ENCODE results near the gene SNCG.
A peak's percentile ranks its signal among the peaks of the same experiment; 100 is the strongest.
"Not testable (repeated sequence)": the region's sequence is repeated elsewhere in the genome, so short reads cannot be mapped to it uniquely, and the experiment has no call there.

Gene SNCG

GRCh38 chr10:86961481-86962091 is 3.2 kb downstream of the SNCG start:
- DNase-seq, result no peak

GRCh38 chr10:86962136-86962980 is 4.0 kb downstream of the SNCG start:
- no peak for DNase-seq

- DNase-seq, result no peak
These were observed 4.5 kb downstream of the SNCG start for GRCh38 chr10:86962981-86963310.

- DNase-seq, result no peak
These were observed 5.0 kb downstream of the SNCG start for GRCh38 chr10:86963341-86963919.

GRCh38 chr10:86964061-86964846 is 5.9 kb downstream of the SNCG start:
- no peak for DNase-seq

- no peak for DNase-seq
These were observed 6.4 kb downstream of the SNCG start for GRCh38 chr10:86964847-86965190.

GRCh38 chr10:86965986-86966654 is 7.7 kb downstream of the SNCG start:
- DNase-seq, result no peak

GRCh38 chr10:86967481-86967941 is 9.1 kb downstream of the SNCG start:
- no peak for DNase-seq

GRCh38 chr10:86968271-86968993 is 10.0 kb downstream of the SNCG start, which contains the start of gene ADIRF:
ADIRF (plus strand) TSS chr10:86968482; CDS start chr10:86968545, 63 bp downstream.
- DNase-seq, result no peak

GRCh38 chr10:86968994-86969355 is 10.6 kb downstream of the SNCG start:
- DNase-seq, result no peak

- no peak for DNase-seq
These were observed 11.1 kb downstream of the SNCG start for GRCh38 chr10:86969421-86970041.

- DNase-seq, result peak in 3 of 14 donors; percentile 35 to 42 (median 36)
These were observed 12.0 kb downstream of the SNCG start for GRCh38 chr10:86970162-86970981.

GRCh38 chr10:86970982-86971231 is 12.5 kb downstream of the SNCG start:
- peak in 1 of 14 donors; percentile 65 for DNase-seq

- DNase-seq, result peak in 7 of 14 donors; percentile 37 to 82 (median 66)
These were observed 13.0 kb downstream of the SNCG start for GRCh38 chr10:86971232-86971991.

GRCh38 chr10:86972613-86973380 is 14.4 kb downstream of the SNCG start:
- DNase-seq, result no peak

GRCh38 chr10:86974484-86974883 is 16.1 kb downstream of the SNCG start:
- no peak for DNase-seq

- no peak for DNase-seq
These were observed 18.1 kb downstream of the SNCG start for GRCh38 chr10:86976362-86977056.

GRCh38 chr10:86978457-86978856 is 20.1 kb downstream of the SNCG start:
- not testable (repeated sequence) for DNase-seq

Measured in C1 segment of cervical spinal cord (tissue), 14 donors.